ENCODE results near the gene SKIC2.
A peak's percentile ranks its signal among the peaks of the same experiment; 100 is the strongest.
"Not testable (repeated sequence)": the region's sequence is repeated elsewhere in the genome, so short reads cannot be mapped to it uniquely, and the experiment has no call there.

SKIC2 gene

DNA sequence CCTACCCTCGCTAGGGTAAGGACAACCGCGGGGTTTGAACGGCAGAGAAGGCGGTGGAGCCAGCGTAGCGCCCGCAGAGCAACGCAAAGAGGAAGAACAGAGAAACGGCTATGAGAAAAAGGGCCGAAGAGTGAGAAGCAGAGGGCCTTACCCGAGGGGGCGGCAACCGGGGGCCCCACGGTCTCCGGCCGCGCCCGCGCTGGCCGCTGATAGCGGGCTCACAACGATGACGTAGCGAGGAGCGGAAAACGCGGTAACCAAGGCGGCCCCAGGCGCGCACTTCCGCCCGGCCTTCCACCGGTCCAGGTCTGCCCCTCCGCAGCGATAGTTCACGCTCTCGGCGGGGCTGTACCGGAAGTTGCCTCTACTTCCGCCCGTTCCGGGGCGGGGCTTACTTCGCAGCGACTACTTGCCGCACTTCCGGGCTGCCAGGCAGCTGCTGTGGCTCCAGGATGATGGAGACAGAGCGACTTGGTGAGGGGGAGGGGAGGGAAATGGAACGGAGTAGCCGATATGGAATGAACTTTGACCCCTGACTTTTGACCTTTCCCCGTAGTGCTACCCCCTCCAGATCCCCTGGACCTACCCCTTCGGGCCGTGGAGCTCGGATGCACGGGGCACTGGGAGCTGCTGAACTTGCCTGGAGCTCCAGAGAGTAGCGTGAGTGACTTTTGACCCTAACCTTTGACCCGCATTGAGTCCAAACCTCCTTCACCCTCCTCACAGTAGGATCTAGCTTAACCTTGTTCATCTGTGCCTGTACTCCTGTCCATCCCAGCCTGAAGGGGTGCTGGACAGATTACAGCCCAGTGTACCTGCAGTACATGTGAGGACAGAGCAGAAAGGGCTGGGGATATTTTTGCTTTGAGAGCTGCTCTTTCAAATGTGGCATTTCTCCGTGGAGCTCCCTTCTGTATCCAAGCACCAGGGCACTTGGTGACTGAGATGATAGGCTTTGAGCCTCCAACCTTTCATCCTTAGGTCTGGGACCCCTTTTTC, at the start of gene SKIC2, which contains the start of gene NELFE:
Gene SKIC2 (plus strand): TSS at position 435 of the 999 bp plus-strand sequence. CDS start 18 bp downstream, at position 453.
Gene NELFE (minus strand): TSS at position 231 of the 999 bp plus-strand sequence. CDS start 525 bp downstream, outside the sequence.
- peak; percentile 99 for DNase-seq (ENCODE audit: low spot score)

DNA sequence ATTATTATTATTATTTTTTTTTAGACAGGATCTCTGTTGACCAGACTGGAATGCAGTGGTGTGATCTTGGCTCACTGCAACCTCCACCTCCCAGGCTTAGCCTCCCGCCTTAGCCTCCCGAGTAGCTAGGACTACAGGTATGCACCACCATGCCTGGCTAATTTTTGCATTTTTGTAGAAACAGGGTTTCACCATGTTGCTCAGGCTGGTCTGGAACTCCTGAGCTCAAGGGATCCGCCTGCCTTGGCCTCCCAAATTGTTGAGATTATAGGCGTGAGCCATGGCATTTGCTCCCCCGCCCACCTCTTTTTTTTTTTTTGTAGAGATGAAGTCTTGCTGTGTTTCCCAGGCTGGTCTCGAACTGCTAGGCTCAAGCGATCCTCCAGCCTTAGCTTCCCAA, 49.7 kb upstream of the SKIC2 start:
- not testable (repeated sequence) for DNase-seq (ENCODE audit: low spot score)

DNA sequence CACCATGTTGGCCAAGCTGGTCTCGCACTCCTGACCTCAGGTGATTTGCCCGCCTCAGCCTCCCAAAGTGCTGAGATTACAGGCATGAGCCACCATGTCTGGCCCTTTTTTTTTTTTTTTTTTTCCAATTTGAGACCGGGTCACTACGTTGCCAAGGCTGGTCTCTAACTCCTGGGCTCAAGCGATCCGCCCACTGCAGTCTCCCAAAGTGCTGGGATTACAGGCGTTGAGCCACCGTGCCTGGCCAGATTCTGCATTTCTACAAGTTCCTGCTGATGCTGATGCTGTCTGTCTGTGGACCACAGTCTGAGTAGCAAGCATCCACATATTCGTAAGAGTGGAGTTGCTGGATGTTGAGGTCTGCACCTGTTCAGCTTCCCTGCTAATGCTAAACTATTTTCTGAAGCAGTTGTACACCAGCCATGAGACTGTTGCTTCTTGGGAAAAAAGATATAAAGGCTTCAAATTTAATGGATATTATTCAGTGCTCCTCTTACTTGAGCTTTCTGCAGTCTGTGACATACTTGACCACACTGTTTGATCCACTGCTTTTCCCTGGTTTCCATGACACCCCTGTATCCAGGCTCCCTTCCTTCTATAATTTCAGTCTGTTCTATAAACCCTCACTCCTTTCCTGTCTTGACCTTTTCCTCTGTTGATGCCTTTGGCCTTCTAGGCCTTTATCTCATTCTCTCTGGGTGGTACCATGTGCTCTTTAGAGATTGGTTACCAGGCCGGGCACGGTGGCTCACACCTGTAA, 47.0 kb upstream of the SKIC2 start:
- DNase-seq (ENCODE audit: low spot score), result no peak

DNA sequence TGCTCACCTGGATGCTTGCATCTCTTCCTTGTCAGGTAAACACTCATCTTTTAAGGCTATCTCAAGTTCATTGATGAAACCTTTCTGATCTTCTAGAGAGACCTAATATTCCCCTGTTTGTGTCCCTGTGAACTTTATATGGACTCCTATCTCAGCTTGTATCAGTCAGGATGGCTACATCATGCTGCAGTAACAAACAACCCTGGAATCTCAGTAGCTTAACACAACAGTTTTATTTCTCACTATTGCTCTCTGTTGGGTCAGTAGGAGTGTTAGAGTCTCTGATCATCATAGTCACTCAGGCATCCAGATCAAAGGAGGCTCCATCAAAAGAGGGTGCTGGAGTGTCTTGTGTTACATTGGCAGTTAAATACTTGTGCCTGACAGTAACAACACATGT, 43.6 kb upstream of the SKIC2 start:
- no peak for DNase-seq (ENCODE audit: low spot score)

DNA sequence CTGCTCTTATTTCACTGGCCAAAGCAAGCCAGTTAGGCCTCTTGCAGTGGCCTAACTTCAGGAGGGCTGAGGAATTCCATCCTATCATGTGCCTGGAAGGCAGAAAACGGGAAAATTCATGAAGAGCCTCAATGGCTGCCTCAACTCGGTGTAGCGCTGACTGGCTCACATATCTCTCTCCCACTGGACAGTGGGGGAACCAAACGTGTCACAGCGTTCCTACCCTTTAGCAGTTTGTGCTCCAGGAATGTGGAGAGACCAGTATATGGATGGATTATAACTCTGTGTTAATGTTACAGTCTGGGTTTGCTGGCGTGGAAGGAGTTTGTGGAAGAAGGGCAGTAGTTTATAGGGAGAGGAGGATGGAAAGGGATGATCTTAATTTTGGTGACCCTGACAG, 43.2 kb upstream of the SKIC2 start:
- DNase-seq (ENCODE audit: low spot score), result no peak

DNA sequence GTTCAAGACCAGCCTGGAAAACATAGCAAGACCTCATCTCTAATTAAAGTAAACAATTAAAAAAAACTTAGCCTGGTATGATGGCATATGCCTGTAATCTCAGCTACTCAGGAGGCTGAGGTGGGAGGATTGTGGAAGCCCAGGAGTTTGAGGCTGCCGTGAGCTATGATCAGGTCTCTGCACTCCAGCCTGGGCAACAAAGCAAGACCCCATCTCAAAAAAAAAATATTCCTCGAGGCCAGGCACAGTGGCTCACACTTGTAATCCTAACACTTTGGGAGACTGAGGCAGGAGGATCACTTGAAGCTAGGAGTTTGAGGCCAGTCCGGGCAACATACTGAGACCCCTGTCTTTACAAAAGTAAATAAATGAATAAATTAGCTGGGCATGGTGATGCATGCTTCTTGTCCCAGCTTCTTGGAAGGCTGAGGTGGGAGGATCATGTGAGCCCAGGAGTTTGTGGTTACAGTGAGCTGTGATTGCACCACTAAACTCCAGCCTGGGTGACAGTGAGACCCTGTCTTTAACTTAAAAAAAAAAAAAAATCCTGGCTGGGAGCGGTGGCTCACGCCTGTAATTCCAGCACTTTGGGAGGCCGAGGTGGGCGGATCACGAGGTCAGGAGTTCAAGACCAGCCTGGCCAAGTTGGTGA, 40.8 kb upstream of the SKIC2 start:
- no peak for DNase-seq (ENCODE audit: low spot score)

DNA sequence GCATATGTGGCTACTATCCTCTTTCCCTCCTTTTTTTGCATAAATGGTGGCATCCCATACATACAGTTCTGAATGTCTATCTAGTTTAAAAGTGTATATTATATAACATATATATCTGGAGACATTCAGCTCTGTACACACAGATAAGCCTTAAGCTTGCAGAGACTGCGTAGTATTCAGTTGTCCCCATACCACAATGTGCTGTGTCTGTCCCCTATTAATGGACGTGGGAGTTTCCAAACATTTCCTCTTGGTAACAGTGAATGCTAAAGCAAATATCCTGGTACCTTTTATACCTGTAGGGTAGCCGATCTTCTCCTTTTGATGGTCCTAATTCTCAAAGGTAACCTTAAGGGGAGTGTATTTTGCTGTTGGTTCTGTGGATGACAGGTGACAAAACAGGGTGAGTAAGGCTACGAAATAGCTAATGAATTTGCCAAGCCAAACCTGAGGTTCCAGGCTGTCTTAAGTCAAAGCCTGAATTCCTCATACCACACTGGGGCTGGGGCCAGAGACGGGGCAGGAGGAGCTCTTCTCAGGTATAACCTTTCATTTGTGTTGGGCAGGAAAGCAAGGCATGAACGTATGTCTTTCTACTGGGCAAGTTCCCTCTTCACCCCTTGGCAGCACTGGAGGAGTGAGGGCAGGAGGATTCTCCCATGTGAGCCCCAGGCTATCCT, 39.2 kb upstream of the SKIC2 start:
- no peak for DNase-seq (ENCODE audit: low spot score)

DNA sequence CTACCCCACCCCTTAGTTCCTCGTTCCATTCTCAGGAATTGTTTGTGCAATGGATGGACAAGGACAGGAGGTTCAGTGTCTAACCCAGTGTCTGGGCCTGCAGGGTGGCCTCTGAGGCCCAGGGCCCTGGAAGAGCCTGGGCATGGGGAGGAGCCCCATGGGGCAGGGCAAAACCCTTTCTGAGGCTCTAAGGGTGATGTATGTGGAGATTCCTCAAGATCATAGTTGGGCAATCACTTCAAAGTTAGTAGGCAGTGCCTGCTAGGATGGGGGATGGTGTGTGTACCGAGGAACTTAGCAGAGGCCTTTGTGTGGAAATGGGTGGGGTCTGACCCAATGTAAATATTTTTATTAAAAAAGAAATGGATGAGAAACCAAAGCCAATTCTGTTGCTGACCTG, 38.2 kb upstream of the SKIC2 start:
- DNase-seq (ENCODE audit: low spot score), result no peak

DNA sequence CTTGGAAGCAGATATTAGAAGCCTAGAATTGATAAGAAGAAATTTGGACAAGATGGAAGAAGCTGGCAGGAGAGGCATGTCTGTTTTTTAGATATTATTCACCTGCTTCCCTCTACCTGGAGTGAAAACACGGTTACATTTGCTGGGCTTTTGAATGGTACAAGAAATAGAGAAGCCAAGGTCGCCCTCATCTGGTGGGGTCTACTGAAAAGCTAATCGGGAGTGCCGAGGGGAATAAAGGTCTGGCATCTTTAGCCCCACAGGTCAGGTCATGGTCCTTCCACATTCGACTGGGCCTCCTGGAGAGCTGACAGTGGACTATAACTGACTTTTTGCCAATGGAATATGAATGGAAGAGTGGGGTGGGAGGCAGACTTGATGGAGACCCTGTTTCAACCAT, 36.0 kb upstream of the SKIC2 start:
- no peak for DNase-seq (ENCODE audit: low spot score)

DNA sequence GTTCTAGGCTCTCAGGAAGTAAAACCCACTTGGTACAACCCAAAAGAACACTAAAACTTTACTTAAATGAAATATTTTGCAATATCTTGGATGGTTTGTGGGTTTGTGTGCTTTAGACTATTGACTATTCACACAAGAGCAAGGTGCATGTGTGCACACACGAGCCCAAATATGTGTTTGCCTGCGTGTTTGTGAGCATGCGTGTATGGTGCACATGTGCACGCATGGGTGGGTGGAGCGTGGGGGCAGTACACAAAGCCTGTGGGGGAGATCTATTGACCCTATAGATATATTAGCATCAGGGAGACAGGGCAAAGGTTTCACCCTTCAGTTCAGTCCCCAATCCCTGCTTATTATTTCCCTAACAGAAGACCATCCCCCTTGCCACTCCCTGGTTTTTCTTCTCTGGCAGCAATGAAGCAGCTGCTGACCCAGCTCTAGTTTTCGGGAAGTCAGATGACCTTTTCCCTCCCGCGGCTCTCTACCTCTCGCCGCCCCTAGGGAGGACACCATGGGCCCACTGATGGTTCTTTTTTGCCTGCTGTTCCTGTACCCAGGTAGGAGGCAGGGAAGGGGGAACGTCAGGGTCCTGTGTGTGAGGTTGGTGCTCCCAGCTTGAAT, 31.6 kb upstream of the SKIC2 start, which contains the start of gene C2:
Gene C2 (plus strand): TSS at position 476 of the 621 bp plus-strand sequence. CDS start 36 bp downstream, at position 512.
- DNase-seq (ENCODE audit: low spot score), result no peak

DNA sequence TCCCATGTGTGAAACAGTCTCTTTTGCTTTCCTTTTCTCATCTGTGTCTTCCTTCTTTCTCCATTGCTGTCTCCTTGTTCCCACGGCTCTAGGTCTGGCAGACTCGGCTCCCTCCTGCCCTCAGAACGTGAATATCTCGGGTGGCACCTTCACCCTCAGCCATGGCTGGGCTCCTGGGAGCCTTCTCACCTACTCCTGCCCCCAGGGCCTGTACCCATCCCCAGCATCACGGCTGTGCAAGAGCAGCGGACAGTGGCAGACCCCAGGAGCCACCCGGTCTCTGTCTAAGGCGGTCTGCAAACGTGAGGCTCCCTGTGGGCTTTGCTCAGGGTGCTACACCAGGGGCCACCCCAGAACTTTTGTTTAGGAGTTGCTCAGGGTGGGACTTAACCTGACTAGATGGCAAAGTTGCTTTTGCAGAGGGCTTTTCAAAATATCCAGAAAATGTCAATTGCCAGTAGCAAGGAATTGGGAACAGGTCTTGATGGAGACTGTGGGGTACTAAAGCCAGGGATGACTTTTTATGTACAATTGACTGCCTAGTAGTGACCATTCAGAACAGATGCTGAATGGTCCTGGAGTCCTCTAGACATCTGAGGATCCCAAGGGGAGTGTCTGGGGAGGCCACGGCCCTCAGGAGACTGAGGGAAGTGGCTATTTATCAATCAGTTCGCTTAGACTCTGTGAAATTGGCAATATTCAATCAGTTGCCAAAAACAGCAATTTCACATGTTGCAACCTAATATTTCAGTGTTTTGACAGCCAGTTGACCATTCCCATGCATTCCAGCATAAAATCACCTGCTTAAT, 30.9 kb upstream of the SKIC2 start:
- DNase-seq (ENCODE audit: low spot score), result no peak

DNA sequence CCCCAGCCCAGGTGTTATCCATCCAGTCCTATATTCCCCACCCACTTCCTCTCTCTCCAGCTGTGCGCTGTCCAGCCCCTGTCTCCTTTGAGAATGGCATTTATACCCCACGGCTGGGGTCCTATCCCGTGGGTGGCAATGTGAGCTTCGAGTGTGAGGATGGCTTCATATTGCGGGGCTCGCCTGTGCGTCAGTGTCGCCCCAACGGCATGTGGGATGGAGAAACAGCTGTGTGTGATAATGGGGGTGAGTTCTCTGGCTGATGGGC, 30.4 kb upstream of the SKIC2 start:
- DNase-seq (ENCODE audit: low spot score), result no peak

DNA sequence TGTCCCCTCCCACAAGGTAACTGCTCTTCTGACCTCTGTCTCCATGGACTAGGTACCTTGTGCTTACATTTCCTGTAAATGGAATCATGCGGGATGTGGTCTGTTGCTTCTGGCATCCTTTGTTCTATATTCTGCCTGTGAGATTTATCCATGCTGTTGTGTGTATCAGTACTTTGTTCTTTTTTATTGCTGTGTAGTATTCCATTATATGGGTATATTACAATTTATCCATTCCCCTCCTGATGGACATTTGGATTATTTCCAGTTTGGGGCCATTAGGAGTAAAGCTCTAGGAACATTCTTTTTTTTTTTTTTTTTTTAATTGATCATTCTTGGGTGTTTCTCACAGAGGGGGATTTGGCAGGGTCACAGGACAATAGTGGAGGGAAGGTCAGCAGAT, 28.0 kb upstream of the SKIC2 start:
- no peak for DNase-seq (ENCODE audit: low spot score)

DNA sequence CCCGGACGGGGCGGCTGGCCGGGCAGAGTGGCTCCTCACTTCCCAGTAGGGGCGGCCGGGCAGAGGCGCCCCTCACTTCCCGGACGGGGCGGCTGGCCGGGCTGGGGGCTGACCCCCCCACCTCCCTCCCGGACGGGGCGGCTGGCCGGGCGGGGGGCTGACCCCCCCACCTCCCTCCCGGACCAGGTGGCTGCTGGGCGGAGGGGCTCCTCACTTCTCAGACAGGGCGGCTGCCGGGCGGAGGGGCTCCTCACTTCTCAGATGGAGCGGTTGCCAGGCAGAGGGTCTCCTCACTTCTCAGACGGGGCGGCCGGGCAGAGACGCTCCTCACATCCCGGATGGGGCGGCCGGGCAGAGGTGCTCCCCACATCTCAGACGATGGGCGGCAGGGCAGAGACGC, 26.8 kb upstream of the SKIC2 start:
- DNase-seq (ENCODE audit: low spot score), result not testable (repeated sequence)

DNA sequence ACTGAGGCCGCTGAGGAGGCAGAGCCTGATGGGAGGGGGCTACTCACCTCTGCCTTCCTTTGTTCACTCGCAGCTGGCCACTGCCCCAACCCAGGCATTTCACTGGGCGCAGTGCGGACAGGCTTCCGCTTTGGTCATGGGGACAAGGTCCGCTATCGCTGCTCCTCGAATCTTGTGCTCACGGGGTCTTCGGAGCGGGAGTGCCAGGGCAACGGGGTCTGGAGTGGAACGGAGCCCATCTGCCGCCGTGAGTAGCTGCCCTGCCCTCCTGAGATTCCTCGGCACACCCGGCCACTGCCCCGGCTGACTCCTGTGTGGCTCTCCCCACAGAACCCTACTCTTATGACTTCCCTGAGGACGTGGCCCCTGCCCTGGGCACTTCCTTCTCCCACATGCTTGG, 25.4 kb upstream of the SKIC2 start:
- no peak for DNase-seq (ENCODE audit: low spot score)

DNA sequence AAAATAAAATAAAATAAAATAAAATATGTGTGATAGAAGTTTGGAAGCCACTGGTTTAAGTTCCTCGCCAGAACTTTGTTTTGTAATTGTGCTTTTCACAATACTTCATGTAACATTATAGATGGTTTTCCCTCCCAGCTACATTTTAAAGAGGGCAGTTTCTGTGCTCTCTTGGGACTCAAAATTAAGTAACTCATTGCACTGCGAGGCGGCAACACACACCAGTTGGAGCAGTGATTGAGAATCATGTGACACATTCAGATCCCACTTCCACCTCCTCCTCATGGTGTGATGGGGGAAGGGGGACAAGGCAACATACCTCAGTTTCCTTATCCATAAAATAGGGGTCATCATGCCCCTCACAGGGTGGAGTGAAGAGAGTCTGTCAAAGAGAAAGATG, 24.0 kb upstream of the SKIC2 start:
- no peak for DNase-seq (ENCODE audit: low spot score)

DNA sequence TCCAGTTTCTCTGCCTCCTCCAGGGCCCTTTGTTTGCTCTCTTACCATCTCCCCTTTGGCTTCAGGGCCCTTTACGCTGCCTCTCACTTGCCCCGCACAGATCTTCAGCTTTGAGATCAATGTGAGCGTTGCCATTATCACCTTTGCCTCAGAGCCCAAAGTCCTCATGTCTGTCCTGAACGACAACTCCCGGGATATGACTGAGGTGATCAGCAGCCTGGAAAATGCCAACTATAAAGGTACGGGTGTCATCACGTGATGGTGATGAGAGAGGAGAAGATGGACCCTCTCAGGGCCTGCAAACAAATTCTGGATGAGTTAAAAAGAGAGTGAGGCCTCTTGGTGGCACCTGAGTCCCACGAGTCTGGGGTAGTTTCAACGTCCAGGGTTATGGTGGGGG, 23.2 kb upstream of the SKIC2 start:
- no peak for DNase-seq (ENCODE audit: low spot score)

DNA sequence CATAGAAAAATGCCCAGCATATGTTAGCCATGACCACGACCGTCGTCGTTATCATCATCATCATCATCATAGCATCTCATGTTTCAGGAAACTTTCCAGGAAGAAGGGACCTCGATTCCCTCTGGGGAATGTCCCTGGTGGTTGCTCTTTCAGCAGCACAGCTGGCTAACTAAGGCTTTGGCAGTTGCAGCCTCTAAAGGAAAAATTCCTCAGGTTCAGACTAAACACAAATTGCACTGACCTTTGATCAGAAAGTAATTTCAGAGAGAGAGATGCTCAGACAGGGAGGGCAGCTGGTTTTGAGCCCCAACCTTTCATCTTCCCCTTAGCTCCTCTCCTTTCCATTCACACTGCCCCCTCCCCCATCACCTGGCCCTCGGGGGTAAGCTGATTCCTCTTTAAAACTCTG, 18.7 kb upstream of the SKIC2 start:
- no peak for DNase-seq (ENCODE audit: low spot score)

DNA sequence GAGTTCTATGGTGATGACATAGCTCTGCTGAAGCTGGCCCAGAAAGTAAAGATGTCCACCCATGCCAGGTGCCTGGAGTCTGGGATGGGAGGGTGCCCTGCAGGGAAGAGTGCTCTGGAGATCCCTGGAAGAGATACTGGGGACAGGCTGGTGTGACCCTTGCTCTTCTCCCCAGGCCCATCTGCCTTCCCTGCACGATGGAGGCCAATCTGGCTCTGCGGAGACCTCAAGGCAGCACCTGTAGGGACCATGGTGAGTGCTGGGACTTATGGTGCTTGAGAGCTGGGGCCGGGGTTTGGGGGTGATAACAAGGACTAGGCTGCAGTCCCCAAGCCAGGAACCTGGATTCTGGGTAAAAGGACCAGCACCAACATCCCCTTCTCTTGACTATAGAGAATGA, 15.2 kb upstream of the SKIC2 start:
- no peak for DNase-seq (ENCODE audit: low spot score)

DNA sequence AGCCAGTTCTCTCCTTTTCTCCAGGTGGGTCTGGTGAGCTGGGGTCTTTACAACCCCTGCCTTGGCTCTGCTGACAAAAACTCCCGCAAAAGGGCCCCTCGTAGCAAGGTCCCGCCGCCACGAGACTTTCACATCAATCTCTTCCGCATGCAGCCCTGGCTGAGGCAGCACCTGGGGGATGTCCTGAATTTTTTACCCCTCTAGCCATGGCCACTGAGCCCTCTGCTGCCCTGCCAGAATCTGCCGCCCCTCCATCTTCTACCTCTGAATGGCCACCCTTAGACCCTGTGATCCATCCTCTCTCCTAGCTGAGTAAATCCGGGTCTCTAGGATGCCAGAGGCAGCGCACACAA, 13.8 kb upstream of the SKIC2 start:
- DNase-seq (ENCODE audit: low spot score), result no peak

Measured in Ammon's horn (tissue), 1 donor.